ENCODE measurements around the gene STOM.

The STOM gene

DNA sequence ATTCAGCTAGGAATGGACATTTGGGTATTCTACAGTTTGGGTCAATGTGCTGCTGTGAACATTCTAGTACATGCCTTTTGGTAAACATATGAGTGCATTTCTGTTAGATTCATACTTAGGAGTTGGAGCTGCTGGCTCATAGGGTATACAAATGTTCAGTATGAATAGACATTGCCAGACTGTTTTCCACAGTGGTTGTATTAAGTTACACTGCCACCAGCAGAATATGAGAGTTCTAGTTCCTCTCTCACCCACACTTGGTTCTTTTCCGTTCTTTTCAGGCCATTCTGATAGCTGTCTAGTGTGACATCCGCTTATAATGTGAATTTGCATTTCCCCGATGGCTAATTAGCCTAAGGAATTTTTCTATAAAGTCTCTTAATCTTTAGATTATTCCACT lies 25.0 kb downstream of the STOM start:
- POLR2A ChIA-PET, result no interaction called here
- TF ChIP-seq HDGF (IDR thresholded peaks at IDR 0.05; ENCODE audit: borderline replicate concordance) (no peak), SP1 (IDR thresholded peaks at IDR 0.05) (no peak), ARNT (IDR thresholded peaks at IDR 0.05) (no peak), FOXK2 (IDR thresholded peaks at IDR 0.05) (no peak), CTBP1 (IDR thresholded peaks at IDR 0.05; ENCODE audit: borderline replicate concordance) (no peak), NFRKB (IDR thresholded peaks at IDR 0.05) (no peak), ELF4 (IDR thresholded peaks at IDR 0.05) (no peak), SUZ12 (IDR thresholded peaks at IDR 0.05) (no peak)
- TF ChIP-seq, protein P1, sequence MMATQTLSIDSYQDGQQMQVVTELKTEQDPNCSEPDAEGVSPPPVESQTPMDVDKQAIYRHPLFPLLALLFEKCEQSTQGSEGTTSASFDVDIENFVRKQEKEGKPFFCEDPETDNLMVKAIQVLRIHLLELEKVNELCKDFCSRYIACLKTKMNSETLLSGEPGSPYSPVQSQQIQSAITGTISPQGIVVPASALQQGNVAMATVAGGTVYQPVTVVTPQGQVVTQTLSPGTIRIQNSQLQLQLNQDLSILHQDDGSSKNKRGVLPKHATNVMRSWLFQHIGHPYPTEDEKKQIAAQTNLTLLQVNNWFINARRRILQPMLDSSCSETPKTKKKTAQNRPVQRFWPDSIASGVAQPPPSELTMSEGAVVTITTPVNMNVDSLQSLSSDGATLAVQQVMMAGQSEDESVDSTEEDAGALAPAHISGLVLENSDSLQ (IDR thresholded peaks at IDR 0.05), result no peak
- DNase-seq (ENCODE audit: extremely low spot score), result no peak
- CTCF ChIA-PET, result interaction anchor here (0.8 kb wide), 1 partner anchor 57 kb away, joined by 3 read pairs; no protein-coding TSS in a partner anchor

DNA sequence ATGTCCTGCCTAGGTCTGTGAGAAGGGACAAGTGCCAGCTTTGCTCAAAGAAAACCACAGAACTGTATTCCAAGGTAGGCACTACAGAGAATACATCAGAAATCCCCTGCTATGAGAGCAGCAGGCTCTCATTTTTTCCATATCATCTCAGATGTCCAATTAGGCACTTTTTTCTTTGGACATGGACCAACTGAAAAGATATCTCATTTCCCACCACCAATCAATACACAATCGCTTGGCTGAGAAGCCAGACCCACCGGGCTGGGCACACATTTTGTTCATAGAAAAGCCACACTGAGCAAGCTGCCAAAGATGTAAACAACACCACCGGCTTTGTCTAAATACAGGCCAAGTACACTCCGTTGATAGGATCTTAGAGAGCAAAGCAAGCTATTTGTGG lies 25.9 kb downstream of the STOM start:
- no peak for DNase-seq (ENCODE audit: extremely low spot score)
- CTCF ChIA-PET, result no interaction called here
- no peak for TF ChIP-seq NFRKB (IDR thresholded peaks at IDR 0.05)
- TF ChIP-seq SUZ12 (IDR thresholded peaks at IDR 0.05), result no peak

DNA sequence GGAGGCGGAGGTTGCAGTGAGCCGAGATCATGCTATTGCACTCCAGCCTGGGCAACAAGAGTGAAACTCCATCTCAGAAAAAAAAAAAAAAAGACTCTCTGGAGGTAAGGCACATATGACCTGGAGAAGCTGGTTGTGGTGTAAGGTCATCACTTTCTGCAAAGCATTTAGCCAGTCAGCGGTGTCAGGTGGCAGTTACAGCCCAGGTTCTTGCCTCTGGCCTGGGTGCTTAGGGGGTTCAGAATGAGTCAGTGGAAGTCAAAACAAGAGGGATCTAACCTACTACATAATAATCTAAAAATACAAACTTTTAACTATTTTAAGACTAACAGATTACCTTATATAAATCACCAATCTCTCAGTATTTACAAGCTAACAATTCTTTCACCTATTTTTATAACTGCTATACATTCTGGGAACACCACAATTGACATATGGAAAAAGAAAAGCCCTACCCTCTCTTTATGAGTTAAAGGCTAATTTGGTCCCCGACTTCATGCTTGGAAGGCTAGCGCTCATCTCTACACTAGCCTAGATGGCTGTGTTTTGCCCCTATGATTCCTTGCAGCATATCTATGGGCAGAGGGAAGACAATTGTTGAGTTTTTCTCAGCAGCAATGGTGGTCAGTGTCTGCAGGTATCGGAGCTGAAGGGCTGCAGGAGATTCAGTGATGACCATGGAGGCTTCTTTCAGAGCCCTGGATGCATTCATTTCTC lies 29.2 kb downstream of the STOM start:
- no peak for DNase-seq (ENCODE audit: extremely low spot score)
- TF ChIP-seq CTBP1 (IDR thresholded peaks at IDR 0.05; ENCODE audit: borderline replicate concordance) (no peak), TARDBP (IDR thresholded peaks at IDR 0.05) (no peak), ZNF384 (IDR thresholded peaks at IDR 0.05) (no peak), HDGF (IDR thresholded peaks at IDR 0.05; ENCODE audit: borderline replicate concordance) (no peak), SP1 (IDR thresholded peaks at IDR 0.05) (no peak), FOXA1 (IDR thresholded peaks at IDR 0.05) (no peak), ARNT (IDR thresholded peaks at IDR 0.05) (no peak), NFRKB (IDR thresholded peaks at IDR 0.05) (no peak), L3MBTL2 (conservative IDR thresholded peaks at IDR 0.05) (no peak), FOXK2 (IDR thresholded peaks at IDR 0.05) (no peak)
- TF ChIP-seq, protein P1 (IDR thresholded peaks at IDR 0.05), result no peak
- CTCF ChIA-PET, result no interaction called here
- POLR2A ChIA-PET, result no interaction called here

More for the DNA sequence above, 25.9 kb downstream of the STOM start:
- POLR2A ChIA-PET, result no interaction called here

DNA sequence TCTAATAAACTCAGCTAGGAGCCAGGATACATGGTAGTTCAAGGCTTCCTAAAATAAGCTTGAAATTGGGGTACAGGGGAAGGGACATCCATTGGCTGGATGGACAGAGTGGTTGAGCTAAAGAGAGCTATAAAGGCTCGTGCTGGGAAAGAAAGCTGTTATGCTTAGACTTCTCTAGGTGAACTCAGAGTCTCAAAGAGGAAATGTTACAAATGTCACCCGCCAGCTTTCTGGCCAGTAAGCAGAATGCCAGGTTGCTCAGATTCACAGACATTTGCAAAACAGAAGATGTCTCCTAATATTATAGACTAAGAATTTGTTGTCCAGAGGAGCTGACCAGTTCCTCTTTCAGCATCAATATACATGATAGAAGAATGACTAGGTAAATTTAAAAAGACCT lies 30.6 kb downstream of the STOM start:
- ChIA-PET CTCF (no interaction called here), POLR2A (interaction anchor here (1.1 kb wide), 1 partner anchor 12 kb away, joined by 3 read pairs; no protein-coding TSS in a partner anchor)
- DNase-seq (ENCODE audit: extremely low spot score), result no peak
- TF ChIP-seq HDGF (IDR thresholded peaks at IDR 0.05; ENCODE audit: borderline replicate concordance) (no peak), FOXK2 (IDR thresholded peaks at IDR 0.05) (no peak), FOXM1 (IDR thresholded peaks at IDR 0.05; ENCODE audit: borderline replicate concordance) (no peak), FOXA1 (IDR thresholded peaks at IDR 0.05) (no peak), NFRKB (IDR thresholded peaks at IDR 0.05) (no peak), BHLHE40 (IDR thresholded peaks at IDR 0.05; ENCODE audit: borderline replicate concordance) (no peak), SUZ12 (IDR thresholded peaks at IDR 0.05) (no peak), L3MBTL2 (conservative IDR thresholded peaks at IDR 0.05) (no peak), ARNT (IDR thresholded peaks at IDR 0.05) (no peak), LEF1 (IDR thresholded peaks at IDR 0.05; ENCODE audit: borderline replicate concordance) (no peak), ELF4 (IDR thresholded peaks at IDR 0.05) (no peak), SP1 (IDR thresholded peaks at IDR 0.05) (no peak), CTBP1 (IDR thresholded peaks at IDR 0.05; ENCODE audit: borderline replicate concordance) (no peak), TARDBP (IDR thresholded peaks at IDR 0.05) (no peak), ZNF384 (IDR thresholded peaks at IDR 0.05) (no peak)
- TF ChIP-seq, protein P1 (IDR thresholded peaks at IDR 0.05), result no peak

DNA sequence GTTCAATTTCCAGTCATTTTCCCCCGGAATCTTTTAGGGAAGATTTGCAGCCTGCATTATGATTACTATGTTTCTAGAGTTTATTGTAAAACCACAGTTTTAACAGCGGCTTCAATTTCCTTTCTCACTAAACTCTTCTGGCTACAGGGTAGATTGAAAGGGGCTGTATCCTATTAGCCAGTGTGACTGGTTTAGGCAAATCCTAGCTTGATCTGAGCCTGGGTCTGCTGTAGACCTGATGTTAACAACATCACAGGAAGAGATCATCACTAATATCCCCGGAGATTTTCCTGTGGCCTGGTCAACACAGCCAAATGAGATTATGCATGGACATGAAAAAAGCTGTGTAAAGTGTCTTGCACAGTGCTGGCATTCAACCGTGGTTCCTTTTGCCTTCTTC lies 33.4 kb downstream of the STOM start:
- TF ChIP-seq ELF4 (IDR thresholded peaks at IDR 0.05) (no peak), L3MBTL2 (conservative IDR thresholded peaks at IDR 0.05) (no peak), CTBP1 (IDR thresholded peaks at IDR 0.05; ENCODE audit: borderline replicate concordance) (no peak), FOXA1 (IDR thresholded peaks at IDR 0.05) (no peak), HDGF (IDR thresholded peaks at IDR 0.05; ENCODE audit: borderline replicate concordance) (no peak), TARDBP (IDR thresholded peaks at IDR 0.05) (no peak), ARNT (IDR thresholded peaks at IDR 0.05) (no peak), FOXM1 (IDR thresholded peaks at IDR 0.05; ENCODE audit: borderline replicate concordance) (no peak), ZNF384 (IDR thresholded peaks at IDR 0.05) (no peak), SP1 (IDR thresholded peaks at IDR 0.05) (no peak), LEF1 (IDR thresholded peaks at IDR 0.05; ENCODE audit: borderline replicate concordance) (no peak), BHLHE40 (IDR thresholded peaks at IDR 0.05; ENCODE audit: borderline replicate concordance) (no peak), FOXK2 (IDR thresholded peaks at IDR 0.05) (no peak), NFRKB (IDR thresholded peaks at IDR 0.05) (no peak), SUZ12 (IDR thresholded peaks at IDR 0.05) (no peak)
- TF ChIP-seq, protein P1 (IDR thresholded peaks at IDR 0.05), result no peak
- ChIA-PET POLR2A (no interaction called here), CTCF (no interaction called here)
- DNase-seq (ENCODE audit: extremely low spot score), result no peak

Measured in HEK293T (cell line).